Smooth muscle cell of the brain vasculature (primary cell): ENCODE results near the gene BUD23.
"Not testable (repeated sequence)": the region's sequence is repeated elsewhere in the genome, so short reads cannot be mapped to it uniquely, and the experiment has no call there.

ENCODE experiments used
- DNase-seq: peaks from one replicate; pipeline ENCODE4 v3.0.0-alpha.2; 2012; ENCODE audit warnings: low read depth, low spot score

BUD23 gene

GRCh38 chr7:73668103-73668885 is 15.1 kb upstream of the BUD23 start:
- no peak for DNase-seq

- DNase-seq = no peak
Observed at GRCh38 chr7:73668886-73669230, 14.5 kb upstream of the BUD23 start.

DNA sequence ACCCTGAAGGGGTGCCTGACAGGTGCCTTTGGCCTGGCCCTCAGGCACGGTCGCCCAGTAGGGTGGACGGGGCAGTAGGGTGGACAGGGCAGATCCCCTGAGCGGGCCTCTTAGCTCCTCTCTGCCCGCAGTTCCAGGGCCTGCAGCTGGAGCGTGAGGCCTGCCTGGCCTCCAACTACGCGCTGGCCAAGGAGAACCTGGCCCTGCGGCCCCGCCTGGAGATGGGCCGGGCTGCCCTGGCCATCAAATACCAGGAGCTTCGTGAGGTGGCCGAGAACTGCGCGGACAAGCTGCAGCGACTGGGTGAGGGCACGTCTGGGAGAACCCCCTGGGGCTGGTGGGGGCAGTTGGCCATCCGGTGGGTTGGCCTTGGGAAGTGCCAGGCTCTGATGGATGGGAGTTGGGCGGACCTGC is 14.1 kb upstream of the BUD23 start:
- no peak for DNase-seq

GRCh38 chr7:73669858-73670385 is 13.5 kb upstream of the BUD23 start:
- DNase-seq = no peak

DNA sequence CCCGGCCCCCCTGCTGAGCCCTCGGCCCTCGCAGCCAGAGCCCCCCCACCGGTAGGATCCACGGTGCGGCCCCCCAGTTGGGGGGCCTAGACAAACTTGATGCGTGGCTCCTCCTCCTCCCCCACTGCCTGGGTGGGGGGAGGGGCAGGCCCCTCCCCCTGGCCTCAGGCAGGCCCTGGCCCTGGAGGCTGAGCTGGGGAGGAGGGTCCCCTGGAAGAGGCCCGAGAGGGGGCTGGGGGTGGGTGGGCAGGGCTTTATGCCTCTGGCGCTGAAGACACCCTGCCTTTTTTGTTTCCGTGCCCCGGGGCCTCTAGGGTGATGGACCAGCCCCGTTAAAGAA is 12.1 kb upstream of the BUD23 start:
- no peak for DNase-seq

GRCh38 chr7:73671857-73672445 is 11.4 kb upstream of the BUD23 start:
- no peak for DNase-seq

DNA sequence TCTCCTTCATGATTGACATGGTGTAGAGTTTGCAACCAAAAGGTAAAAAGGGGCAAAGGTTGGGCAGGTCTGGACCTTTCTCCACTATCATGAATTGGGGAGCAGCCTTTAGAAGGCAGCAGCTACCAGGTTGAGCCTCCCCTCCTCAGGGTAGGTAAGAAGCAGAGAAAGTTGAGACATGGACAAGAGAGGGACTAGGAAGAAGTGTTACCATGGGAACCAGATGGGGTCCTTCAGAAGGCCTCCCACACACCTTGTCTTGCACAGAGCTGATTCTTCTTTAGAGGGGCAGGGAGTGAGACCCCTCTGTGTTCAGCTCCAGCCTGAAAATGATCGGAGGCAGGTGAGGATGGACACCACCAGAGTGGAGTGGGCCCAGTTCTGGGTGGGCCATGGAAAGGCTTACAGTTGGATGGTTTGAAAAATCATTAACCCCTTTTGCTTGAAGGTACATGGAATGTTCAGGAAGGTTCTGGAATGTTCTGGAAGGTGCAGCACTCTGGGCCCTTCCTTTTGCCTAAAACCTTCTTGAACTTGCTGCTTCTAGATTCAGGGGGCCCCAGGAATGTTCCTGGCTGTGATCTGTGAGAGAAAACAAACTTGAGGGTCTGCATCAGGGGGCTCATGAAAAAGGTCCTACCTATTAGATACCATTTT is 8.8 kb upstream of the BUD23 start:
- no peak for DNase-seq

GRCh38 chr7:73676062-73676461 is 7.3 kb upstream of the BUD23 start:
- not testable (repeated sequence) for DNase-seq

DNA sequence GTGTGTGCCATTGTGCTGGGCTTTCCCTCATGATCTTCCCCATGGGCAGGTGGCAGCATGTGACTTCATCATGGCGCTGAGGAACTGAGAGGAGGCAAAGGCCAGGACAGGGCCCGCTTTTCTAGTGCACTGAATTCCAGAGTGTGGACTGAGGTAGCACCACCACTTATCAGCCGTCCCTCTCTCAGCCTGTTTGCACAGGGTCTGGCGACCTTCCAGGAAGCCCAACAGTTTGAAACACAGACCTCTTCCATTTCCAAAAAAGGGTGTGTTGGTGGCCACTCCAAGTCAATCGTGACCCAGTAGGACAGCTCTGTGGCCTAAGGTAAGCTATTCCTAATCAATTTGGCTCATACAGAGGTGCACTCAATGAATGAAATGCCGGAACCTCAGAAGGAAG is 4.5 kb upstream of the BUD23 start:
- no peak for DNase-seq

- DNase-seq = no peak
Observed at GRCh38 chr7:73679709-73680108, 3.7 kb upstream of the BUD23 start.

DNA sequence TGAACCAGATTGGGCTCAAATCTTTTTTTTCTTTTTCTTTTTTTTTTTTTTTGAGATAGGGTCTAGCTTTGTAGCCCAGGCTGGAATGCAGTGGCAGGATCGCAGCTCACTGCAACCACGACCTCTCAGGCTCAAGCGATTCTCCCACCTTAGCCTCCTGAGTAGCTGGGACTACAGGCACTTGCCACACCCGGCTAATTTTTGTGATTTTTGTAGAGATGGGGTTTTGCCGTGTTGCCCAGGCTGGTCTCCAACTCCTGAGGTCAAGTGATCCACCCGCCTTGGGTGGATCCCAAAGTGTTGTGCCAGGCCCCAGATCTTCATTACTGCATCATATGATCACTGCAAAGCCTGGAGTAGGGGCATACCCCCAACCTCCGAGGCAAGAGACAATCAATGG is 2.9 kb upstream of the BUD23 start:
- no peak for DNase-seq

DNA sequence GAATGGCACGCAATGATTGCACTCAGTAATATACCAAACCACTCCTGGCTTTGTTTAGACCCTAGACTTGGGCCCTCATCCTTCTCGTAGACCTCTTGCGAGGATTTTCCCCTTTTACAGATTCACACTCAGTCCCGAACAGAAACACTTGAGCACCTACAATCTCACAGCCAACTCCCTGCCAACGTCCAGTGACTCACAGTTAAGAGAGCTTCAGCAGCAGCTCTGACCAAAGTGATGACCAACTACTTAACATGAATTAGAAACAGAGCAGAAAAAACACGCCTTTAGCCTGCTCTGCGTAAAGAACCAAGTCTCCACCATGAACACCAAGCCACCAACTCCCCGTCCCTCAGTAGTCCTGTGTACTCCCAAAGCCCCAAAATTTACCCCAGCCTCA is 2.4 kb upstream of the BUD23 start:
- no peak for DNase-seq

DNA sequence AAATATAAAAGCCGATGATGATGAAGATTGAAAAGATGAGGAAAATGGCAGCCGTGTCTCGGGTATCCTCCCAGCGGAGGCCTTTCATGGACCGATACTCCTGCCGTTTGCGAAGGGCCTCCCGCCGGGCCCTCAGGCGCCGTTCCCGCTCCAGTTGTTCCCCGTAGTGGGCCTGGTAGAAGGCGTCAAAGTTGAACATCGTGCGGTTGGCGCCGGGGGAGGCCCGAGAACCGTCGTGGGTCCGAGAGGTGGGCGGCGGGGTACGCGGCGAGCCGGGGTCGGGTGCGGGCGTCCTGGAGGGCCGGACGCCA is 697 bp upstream of the BUD23 start:
- no peak for DNase-seq

DNA sequence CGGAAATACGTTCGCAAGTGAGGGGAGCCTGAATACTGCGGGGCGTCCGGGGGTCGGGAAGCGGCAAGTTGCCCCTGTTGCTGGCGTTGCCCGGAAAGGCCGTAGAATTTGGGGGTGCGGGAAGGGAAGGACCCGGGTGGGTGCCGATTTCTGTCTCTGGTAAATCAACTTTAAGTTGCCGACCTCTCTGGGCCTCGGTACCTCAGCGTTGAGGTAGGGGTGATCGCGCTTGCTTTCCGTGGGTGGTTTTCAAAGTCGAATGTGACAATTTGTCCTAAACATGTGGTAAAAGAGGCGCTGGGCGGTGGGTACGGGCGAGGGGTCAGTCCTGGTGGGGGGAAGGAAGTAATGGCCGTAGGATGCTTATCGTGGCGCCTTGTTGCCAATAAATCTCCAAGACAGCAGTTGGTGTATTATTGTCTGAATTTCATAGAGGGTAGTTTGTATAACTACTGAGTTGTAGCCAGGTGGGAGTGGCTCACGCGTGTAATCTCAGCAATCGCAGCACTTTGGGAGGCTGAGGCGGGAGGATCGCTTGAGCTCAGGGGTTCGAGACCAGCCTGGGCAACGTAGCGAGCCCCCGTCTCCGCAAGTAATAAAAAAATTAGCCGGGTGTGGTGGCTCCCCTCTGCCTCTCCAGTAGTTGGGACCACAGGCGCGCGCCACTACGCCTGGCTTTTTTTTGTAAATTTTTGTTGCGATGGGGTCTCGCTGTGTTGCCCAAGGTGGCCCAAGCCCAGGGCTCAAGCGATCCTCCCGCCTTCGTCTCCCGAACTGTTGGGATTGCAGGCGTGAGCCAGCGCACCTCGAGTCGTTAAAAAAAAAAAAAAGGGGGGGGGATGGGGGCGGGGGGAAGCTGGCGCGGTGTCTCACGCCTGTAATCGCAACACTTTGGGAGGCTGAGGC is 644 bp downstream of the BUD23 start:
- DNase-seq = no peak

- DNase-seq = no peak
Observed at GRCh38 chr7:73685311-73685710, 1.9 kb downstream of the BUD23 start.

GRCh38 chr7:73688288-73688687 is 4.9 kb downstream of the BUD23 start:
- DNase-seq = no peak

- DNase-seq = no peak
Observed at GRCh38 chr7:73690646-73691045, 7.2 kb downstream of the BUD23 start.

DNA sequence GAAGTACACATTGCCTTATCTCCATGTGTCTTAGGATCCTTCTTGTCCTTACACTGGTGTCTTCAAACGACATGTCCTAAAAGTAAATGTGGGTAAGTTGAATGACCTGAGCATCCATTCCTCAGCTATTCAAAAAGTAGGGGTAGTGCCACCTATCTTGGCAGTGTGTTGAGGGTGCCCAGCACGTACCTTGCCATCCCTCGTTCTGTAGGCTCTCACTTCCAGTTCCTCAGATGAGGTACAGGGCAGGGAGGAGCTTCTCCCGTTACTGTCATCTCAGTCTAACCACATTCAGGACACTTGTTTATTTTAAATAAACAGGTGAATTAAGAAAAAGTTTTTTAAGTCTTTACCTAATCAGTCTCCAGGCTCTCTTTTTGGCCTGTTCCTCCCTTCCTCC is 13.0 kb downstream of the BUD23 start:
- DNase-seq = no peak

- DNase-seq = no peak
Observed at GRCh38 chr7:73698410-73698809, 15.0 kb downstream of the BUD23 start.

GRCh38 chr7:73699370-73700068 is 16.1 kb downstream of the BUD23 start:
- DNase-seq = no peak

- no peak for DNase-seq
Observed at GRCh38 chr7:73700069-73700423, 16.6 kb downstream of the BUD23 start.
